ENCODE data around the gene RNF103.
A peak's percentile ranks its signal among the peaks of the same experiment; 100 is the strongest.

The RNF103 gene

DNA sequence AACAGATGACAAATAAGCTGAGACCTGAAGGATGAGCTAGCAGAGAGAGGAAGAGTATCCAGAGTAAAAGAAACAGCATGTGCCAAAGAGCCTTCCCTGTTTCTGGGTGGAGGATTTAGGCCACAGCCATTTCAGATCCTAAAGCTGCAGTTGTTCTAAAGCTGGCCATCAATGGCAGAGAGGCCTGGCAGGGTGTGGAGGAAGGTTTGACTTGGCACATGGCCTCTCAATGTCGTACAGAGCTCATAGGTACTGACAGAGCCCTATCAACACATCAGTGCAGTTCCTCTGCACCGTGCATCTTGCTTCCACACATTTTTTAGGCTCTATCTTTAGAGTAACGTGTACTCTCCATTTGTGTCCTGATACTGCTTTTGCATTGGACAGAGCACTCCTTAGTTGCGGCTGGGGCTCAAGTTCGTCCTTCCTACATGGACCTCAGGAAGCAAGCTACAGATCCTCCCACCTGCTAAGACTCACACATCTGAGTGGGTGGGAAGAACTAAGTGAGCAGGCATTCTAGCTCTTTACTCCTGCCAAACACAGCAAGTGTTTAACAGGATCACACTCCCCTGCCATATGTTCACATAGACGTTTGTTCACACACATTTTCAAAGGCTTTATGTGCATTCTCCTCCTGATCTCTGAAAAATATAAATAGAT lies 57.4 kb downstream of the RNF103 start:
- DNase-seq (ENCODE audit: low spot score): no peak

DNA sequence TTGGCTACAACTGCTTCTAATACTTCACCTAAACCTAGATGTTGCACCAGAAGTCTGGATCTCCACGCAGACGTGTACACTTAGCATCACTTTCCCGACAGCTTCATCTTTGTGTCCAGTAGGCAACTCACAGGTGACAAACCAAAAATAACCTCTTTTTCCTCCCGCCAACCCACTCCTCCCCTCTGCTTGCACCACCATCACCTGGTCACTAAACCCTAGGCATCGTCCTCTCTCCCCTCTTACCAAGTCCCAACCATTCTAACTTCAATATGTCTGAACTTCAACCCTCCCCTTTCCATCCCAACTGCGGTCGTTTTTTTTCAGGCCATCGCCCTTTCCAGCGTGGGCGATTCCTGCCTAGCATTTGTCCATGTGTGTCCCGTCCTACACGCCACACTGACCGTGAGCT lies 60.0 kb downstream of the RNF103 start:
- DNase-seq (ENCODE audit: low spot score): no peak

DNA sequence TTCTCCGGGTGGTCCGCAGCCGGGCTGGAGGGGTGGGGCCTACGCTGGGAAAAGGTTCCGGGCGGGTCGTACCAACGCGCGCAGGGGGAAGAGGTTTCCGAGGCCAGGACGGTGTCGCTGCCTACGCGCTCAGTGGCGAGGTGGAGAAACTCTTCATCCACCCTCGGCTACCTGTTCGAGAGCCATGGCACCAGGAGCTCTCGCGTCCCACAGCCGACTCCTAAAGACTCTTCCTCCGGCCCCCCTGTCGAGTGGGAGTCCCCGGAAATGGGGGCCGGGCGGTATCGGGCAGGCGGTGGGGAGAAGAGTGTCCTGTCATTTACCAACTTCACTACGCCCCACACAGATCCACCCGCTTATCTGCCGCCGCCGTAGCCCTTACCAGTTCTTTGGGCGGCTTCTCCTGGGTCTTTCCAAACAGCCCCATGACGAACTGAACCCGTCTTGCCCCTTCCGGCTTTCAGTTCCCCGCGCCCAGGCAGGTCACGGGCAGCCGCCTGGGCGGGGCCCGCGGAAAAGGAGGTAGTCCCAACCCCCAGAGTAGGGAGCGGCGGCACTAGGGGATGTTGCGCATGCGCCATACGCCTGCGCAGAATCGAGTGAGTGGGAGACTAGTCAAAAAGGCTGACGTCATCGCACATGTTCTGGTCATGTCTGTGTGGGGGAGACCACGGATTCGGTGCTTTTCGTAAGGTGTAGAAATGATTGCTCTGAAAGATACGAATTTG lies 60.6 kb downstream of the RNF103 start, which contains the start of gene CHMP3:
Gene CHMP3 (minus strand): TSS at position 522 of the 728 bp plus-strand sequence. CDS start 95 bp downstream, at position 427.
- peak; percentile 98 for DNase-seq (ENCODE audit: low spot score)

GRCh38 chr2:86562485-86562921 lies 61.2 kb downstream of the RNF103 start:
- no peak for DNase-seq (ENCODE audit: low spot score)

- DNase-seq (ENCODE audit: low spot score): no peak
Observed at GRCh38 chr2:86557836-86558235, 65.8 kb downstream of the RNF103 start.

DNA sequence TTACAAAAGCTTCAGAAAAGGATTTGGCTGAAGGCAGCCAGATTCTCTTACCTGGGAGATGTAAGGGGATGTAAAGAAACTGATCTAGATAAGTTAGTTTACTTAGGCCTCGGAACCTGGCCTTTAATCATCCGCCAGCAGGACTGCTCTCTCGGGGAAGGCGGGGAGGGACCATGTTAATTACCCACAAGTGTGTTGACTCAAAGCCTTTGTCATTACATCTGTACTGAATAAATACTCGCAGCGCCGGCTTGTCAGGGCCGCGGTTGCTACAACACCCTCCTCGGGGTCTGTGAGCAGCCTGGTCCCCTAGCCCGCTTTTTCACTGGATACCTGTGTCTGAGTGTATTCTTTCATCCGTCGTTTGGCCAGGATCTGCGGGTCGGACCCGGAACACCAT lies 67.2 kb downstream of the RNF103 start:
- no peak for DNase-seq (ENCODE audit: low spot score)
